WERI-Rb-1 (cell line): ENCODE data around the gene DENND1A.

Experiments
- DNase-seq: peaks from one replicate; pipeline ENCODE4 v3.0.0-alpha.2; 2020
- H3K27ac ChIP-seq: fragments of 250-450 bp; sonication (Bioruptor Pico); 2 replicates; pipeline ENCODE4 v1.5.1; 2020; ENCODE audit warnings: mild to moderate bottlenecking, moderate library complexity
- H3K27me3 ChIP-seq: fragments of 250-450 bp; sonication (Bioruptor Pico); 2 replicates; pipeline ENCODE4 v1.5.1; 2021; ENCODE audit warnings: mild to moderate bottlenecking, low read depth, moderate library complexity; ENCODE audit not compliant: insufficient read depth, severe bottlenecking
- H3K36me3 ChIP-seq: fragments of 250-450 bp; sonication (Bioruptor Pico); 2 replicates; pipeline ENCODE4 v1.5.1; 2020; ENCODE audit warnings: mild to moderate bottlenecking, moderate library complexity
- H3K4me3 ChIP-seq: 2 replicates; pipeline ENCODE4 v1.5.1; 2011; ENCODE audit warnings: low read depth, mild to moderate bottlenecking, control low read depth, low read length
- H3K9me3 ChIP-seq: fragments of 250-450 bp; sonication (Bioruptor Pico); 2 replicates; pipeline ENCODE4 v1.5.1; 2021; ENCODE audit warnings: mild to moderate bottlenecking, moderate library complexity; ENCODE audit not compliant: severe bottlenecking
- CTCF ChIP-seq: IDR thresholded peaks from 2 replicates; pipeline ENCODE4 v1.5.1; 2011; ENCODE audit warnings: low read depth, mild to moderate bottlenecking, control low read depth, inconsistent platforms, low read length

The DENND1A gene

GRCh38 chr9:123331346-123332060, 598.4 kb downstream of the DENND1A start:
- Histone ChIP-seq H3K27me3 (no peaks in the 10 kb centered on the region), H3K4me3 (no peak overlapping the region), H3K27ac (no peak overlapping the region), H3K9me3 (no peaks in the 10 kb centered on the region), H3K36me3 (no peaks in the 10 kb centered on the region)
- DNase-seq = no peak
- no peak for TF ChIP-seq CTCF
